Esophagus muscularis mucosa (tissue), 4 donors: ENCODE measurements around the gene ARHGAP24. TPM values are rescaled to one million over a fixed set of nuclear protein-coding genes. Genes with fewer than 3 reads are reported as not detected.

Source experiments
- DNase-seq: peaks from one replicate; pipeline ENCODE4 v3.0.0-alpha.2; 2017; ENCODE audit errors: extremely low spot score
- H3K27ac ChIP-seq, 4 donors: fragments of 200-600 bp; sonication (generic); replicated peaks in 1 of 4; 1 replicate in 3 of 4; 2 replicates in 1 of 4; pipeline ENCODE4 v1.5.1; 2016 to 2019; ENCODE audit warnings: mild to moderate bottlenecking in 1 of 4
- H3K27me3 ChIP-seq, 4 donors: fragments of 200-600 bp; sonication (generic); one replicate each; pipeline versions ENCODE4 v1.5.1 to v1.6.0; 2016 to 2019
- H3K36me3 ChIP-seq, 4 donors: fragments of 200-600 bp; sonication (generic); one replicate each; pipeline ENCODE4 v1.5.1; 2016 to 2019
- H3K4me1 ChIP-seq, 4 donors: fragments of 200-600 bp; sonication (generic); one replicate each; pipeline ENCODE4 v1.5.1; 2016 to 2019
- H3K4me3 ChIP-seq, 4 donors: fragments of 200-600 bp; sonication (generic); 1 replicate in 2 of 4; 2 replicates in 2 of 4; pipeline ENCODE4 v1.5.1; 2016 to 2019; ENCODE audit warnings: mild to moderate bottlenecking in 4 of 4, moderate library complexity in 1 of 4
- H3K9me3 ChIP-seq, 4 donors: fragments of 200-600 bp; sonication (generic); 1 replicate in 3 of 4; 2 replicates in 1 of 4; pipeline ENCODE4 v1.5.1; 2016 to 2019
- CTCF ChIP-seq, 3 experiments: fragments of 200-600 bp in 2 of 3; fragments of 450-650 bp in 1 of 3; sonication (generic) in 2 of 3; IDR thresholded peaks; one replicate each; pipeline ENCODE4 v1.5.1; 2017 to 2019; ENCODE audit warnings: antibody characterized with exemption in 3 of 3, mild to moderate bottlenecking in 2 of 3, moderate library complexity in 1 of 3
- EP300 ChIP-seq: sonication (generic); formaldehyde crosslinking; IDR thresholded peaks from one replicate; pipeline ENCODE4 v1.6.1; 2017; ENCODE audit warnings: antibody characterized with exemption
- POLR2A ChIP-seq: fragments of 450-650 bp; IDR thresholded peaks from one replicate; pipeline ENCODE4 v1.6.1; 2017; ENCODE audit warnings: antibody characterized with exemption, moderate library complexity, mild to moderate bottlenecking, low read depth
- POLR2AphosphoS5 ChIP-seq, 2 donors: sonication (generic); formaldehyde crosslinking; IDR thresholded peaks; one replicate each; pipeline ENCODE4 v1.6.1; 2017; ENCODE audit warnings: antibody characterized with exemption in 2 of 2
- WGBS: methylation state at CpG from one replicate; pipeline ENCODE4 v1.1.5; 2018; 5-methylcytosine and 5-hydroxymethylcytosine counted together
- intact Hi-C: fragments of 100-400 bp; cut with DNase I; formaldehyde crosslinking; loops from one replicate; pipeline ENCODE4 v1.15.1; 2023
- total RNA-seq, 4 donors: library from RNA; depleted of rRNA; stranded (reverse); fragments of >200 nt; gene quantifications; one replicate each; pipeline versions ENCODE4 v1.1.0 to v1.2.1, GENCODE V29; 2016

Gene ARHGAP24
- total RNA-seq, 4 donors from 2014 or later: 17.6 to 30.2 (median 23.6) TPM

- Histone ChIP-seq H3K27me3 (no peaks in the 10 kb centered on the region), H3K4me3 (no peak overlapping the region), H3K36me3 (no peaks in the 10 kb centered on the region), H3K9me3 (no peaks in the 10 kb centered on the region), H3K27ac (no peak overlapping the region), H3K4me1 (peaks cover 0 to 13% (median 11%) of the 10 kb centered on the region in 4 donors)
- 79% methylated on average over 6 of the region's 6 CpGs for WGBS
- intact Hi-C loops: no loop called here
- no peak for TF ChIP-seq CTCF (IDR thresholded peaks at IDR 0.05)
- no peak for TF ChIP-seq EP300
- TF ChIP-seq POLR2A: no peak
- TF ChIP-seq POLR2AphosphoS5 (IDR thresholded peaks at IDR 0.05): no peak
- DNase-seq: no peak
These were observed 25.8 kb upstream of the ARHGAP24 start for GRCh38 chr4:85448906-85449890.

GRCh38 chr4:85452058-85452731 lies 22.8 kb upstream of the ARHGAP24 start:
- no peak for TF ChIP-seq POLR2AphosphoS5 (IDR thresholded peaks at IDR 0.05)
- no peak for TF ChIP-seq POLR2A
- TF ChIP-seq EP300: no peak
- TF ChIP-seq CTCF (IDR thresholded peaks at IDR 0.05): no peak
- intact Hi-C loops: no loop called here
- H3K4me3 ChIP-seq: no peak overlapping the region
- no peaks in the 10 kb centered on the region for H3K36me3 ChIP-seq
- no peak overlapping the region for H3K27ac ChIP-seq
- H3K4me1 ChIP-seq: peaks cover 0 to 13% (median 11%) of the 10 kb centered on the region in 4 donors
- H3K27me3 ChIP-seq: no peaks in the 10 kb centered on the region
- H3K9me3 ChIP-seq: no peaks in the 10 kb centered on the region
- DNase-seq: no peak
- 22% methylated on average over 3 of the region's 3 CpGs for WGBS

- H3K4me3 ChIP-seq: no peak overlapping the region
- no peaks in the 10 kb centered on the region for H3K36me3 ChIP-seq
- TF ChIP-seq EP300 (no peak), POLR2A (no peak), POLR2AphosphoS5 (IDR thresholded peaks at IDR 0.05) (no peak), CTCF (IDR thresholded peaks at IDR 0.05) (no peak)
- H3K4me1 ChIP-seq: peaks cover 0 to 13% (median 11%) of the 10 kb centered on the region in 4 donors
- no peak for DNase-seq
- H3K27ac ChIP-seq: no peak overlapping the region
- no peaks in the 10 kb centered on the region for H3K27me3 ChIP-seq
- no peaks in the 10 kb centered on the region for H3K9me3 ChIP-seq
- intact Hi-C loops: no loop called here
These were observed 19.0 kb upstream of the ARHGAP24 start for GRCh38 chr4:85455942-85456341.

GRCh38 chr4:85457752-85458467 lies 17.0 kb upstream of the ARHGAP24 start:
- TF ChIP-seq POLR2A (no peak), EP300 (no peak), CTCF (IDR thresholded peaks at IDR 0.05) (no peak)

More at GRCh38 chr4:85457752-85458467, 17.0 kb upstream of the ARHGAP24 start:
- Histone ChIP-seq H3K4me3 (no peak overlapping the region), H3K4me1 (peaks cover 0 to under 1% (median 0%) of the 10 kb centered on the region in 4 donors), H3K36me3 (no peaks in the 10 kb centered on the region), H3K9me3 (no peaks in the 10 kb centered on the region), H3K27ac (no peak overlapping the region), H3K27me3 (no peaks in the 10 kb centered on the region)
- 66% methylated on average over 5 of the region's 5 CpGs for WGBS
- intact Hi-C loops: no loop called here
- DNase-seq: no peak
